ENCODE measurements around the gene KCNMA1. TPM values are rescaled to one million over a fixed set of nuclear protein-coding genes. Genes with fewer than 3 reads are reported as not detected.

The KCNMA1 gene
- total and polyA plus RNA-seq, 10 donors: 9.3 to 114 (median 51.5) TPM

GRCh38 chr10:77020426-77021040 is 617.1 kb downstream of the KCNMA1 start:
- TF ChIP-seq POLR2AphosphoS5 (IDR thresholded peaks at IDR 0.05) (no peak), POLR2A (IDR thresholded peaks at IDR 0.05) (no peak), CTCF (IDR thresholded peaks at IDR 0.05 in 8 of 11, conservative IDR thresholded peaks at IDR 0.05 in 3 of 11) (no peak)
- DNase-seq: no peak
- WGBS, 5 donors: 78 to 89% (median 88%) methylated on average over 4 of the region's 4 CpGs
- Histone ChIP-seq H3K4me3 (no peak overlapping the region), H3K27ac (no peak overlapping the region), H3K27me3 (replicated peaks in 1 of 7) (no peaks in the 10 kb centered on the region), H3K9me3 (no peaks in the 10 kb centered on the region), H3K36me3 (no peaks in the 10 kb centered on the region), H3K4me1 (no peaks in the 10 kb centered on the region)
- intact Hi-C loops (cut with DNase I; ENCODE audit: low total_unique reads): no loop called here

GRCh38 chr10:77016855-77017254 is 620.8 kb downstream of the KCNMA1 start:
- Histone ChIP-seq H3K36me3 (no peaks in the 10 kb centered on the region), H3K9me3 (no peaks in the 10 kb centered on the region), H3K4me3 (no peak overlapping the region), H3K4me1 (peaks cover 0 to 14% (median 6%) of the 10 kb centered on the region in 6 donors), H3K27me3 (replicated peaks in 1 of 7) (no peaks in the 10 kb centered on the region), H3K27ac (no peak overlapping the region)
- no peak for TF ChIP-seq POLR2AphosphoS5 (IDR thresholded peaks at IDR 0.05)
- TF ChIP-seq POLR2A (IDR thresholded peaks at IDR 0.05): no peak
- no peak for TF ChIP-seq CTCF (IDR thresholded peaks at IDR 0.05 in 8 of 11, conservative IDR thresholded peaks at IDR 0.05 in 3 of 11)
- intact Hi-C loops (cut with DNase I; ENCODE audit: low total_unique reads): no loop called here
- 69 to 77% (median 72%) methylated on average over 4 of the region's 4 CpGs for WGBS, 5 donors
- no peak for DNase-seq

GRCh38 chr10:77016278-77016815 is 621.3 kb downstream of the KCNMA1 start:
- TF ChIP-seq CTCF (IDR thresholded peaks at IDR 0.05 in 8 of 11, conservative IDR thresholded peaks at IDR 0.05 in 3 of 11): no peak
- no peak for TF ChIP-seq POLR2A (IDR thresholded peaks at IDR 0.05)
- TF ChIP-seq POLR2AphosphoS5 (IDR thresholded peaks at IDR 0.05): no peak
- no peaks in the 10 kb centered on the region for H3K9me3 ChIP-seq
- no peak overlapping the region for H3K27ac ChIP-seq
- 82 to 88% (median 84%) methylated on average over 7 of the region's 7 CpGs for WGBS, 5 donors
- H3K4me1 ChIP-seq: peaks cover 0 to 14% (median 6%) of the 10 kb centered on the region in 6 donors
- H3K36me3 ChIP-seq: no peaks in the 10 kb centered on the region
- intact Hi-C loops (cut with DNase I; ENCODE audit: low total_unique reads): no loop called here
- no peak for DNase-seq
- no peaks in the 10 kb centered on the region for H3K27me3 ChIP-seq (replicated peaks in 1 of 7)
- no peak overlapping the region for H3K4me3 ChIP-seq

- no peak overlapping the region for H3K4me3 ChIP-seq
- intact Hi-C loops (cut with DNase I; ENCODE audit: low total_unique reads): no loop called here
- no peaks in the 10 kb centered on the region for H3K36me3 ChIP-seq
- TF ChIP-seq CTCF (IDR thresholded peaks at IDR 0.05 in 8 of 11, conservative IDR thresholded peaks at IDR 0.05 in 3 of 11): no peak
- no peak for TF ChIP-seq POLR2AphosphoS5 (IDR thresholded peaks at IDR 0.05)
- TF ChIP-seq POLR2A (IDR thresholded peaks at IDR 0.05): no peak
- H3K27ac ChIP-seq: no peak overlapping the region
- peaks cover 0 to 14% (median 6%) of the 10 kb centered on the region in 6 donors for H3K4me1 ChIP-seq
- no peak for DNase-seq
- no peaks in the 10 kb centered on the region for H3K27me3 ChIP-seq (replicated peaks in 1 of 7)
- 85 to 100% (median 94%) methylated on average over 1 of the region's 1 CpG for WGBS, 5 donors
- no peaks in the 10 kb centered on the region for H3K9me3 ChIP-seq
Measured at GRCh38 chr10:77015360-77015759, 622.2 kb downstream of the KCNMA1 start.
